ENCODE results near the gene NDUFA11.
"Not testable (repeated sequence)": the region's sequence is repeated elsewhere in the genome, so short reads cannot be mapped to it uniquely, and the experiment has no call there.

The NDUFA11 gene

DNA sequence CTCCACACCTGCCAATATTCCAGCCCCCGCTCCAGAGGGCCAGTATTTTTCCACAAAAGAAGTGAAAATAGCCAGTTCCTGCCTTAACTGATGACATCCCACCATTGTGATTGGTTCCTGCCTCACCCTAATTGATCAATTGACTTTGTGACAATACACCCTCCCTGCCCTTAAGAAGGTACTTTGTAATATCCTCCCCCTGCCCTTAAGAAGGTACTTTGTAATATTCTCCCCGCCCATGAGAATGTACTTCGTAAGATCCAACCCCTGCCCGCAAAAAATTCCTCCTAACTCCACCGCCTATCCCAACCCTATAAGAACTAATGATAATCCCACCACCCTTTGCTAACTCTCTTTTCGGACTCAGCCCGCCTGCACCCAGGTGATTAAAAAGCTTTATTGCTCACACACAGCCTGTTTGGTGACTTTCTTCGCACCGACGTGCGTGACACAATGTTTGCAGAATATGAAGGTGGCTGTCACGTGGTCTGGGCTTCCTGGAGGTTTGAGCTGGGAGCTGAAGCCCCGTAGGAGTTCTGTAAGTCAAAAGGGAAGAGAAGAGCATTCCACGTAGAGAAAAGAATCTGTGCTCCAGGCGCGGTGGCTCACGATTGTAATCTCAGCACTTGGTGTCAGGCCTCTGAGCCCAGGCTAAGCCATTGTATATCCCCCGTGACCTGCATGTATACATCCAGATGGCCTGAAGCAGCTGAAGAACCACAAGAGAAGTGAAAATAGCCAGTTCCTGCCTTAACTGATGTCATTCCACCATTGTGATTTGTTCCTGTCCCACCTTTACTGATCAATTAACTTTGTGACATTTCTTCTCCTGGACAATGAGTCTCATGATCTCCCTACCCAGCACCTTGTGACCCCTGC, 46.1 kb downstream of the NDUFA11 start:
- DNase-seq (ENCODE audit: low read depth, low spot score): no peak

DNA sequence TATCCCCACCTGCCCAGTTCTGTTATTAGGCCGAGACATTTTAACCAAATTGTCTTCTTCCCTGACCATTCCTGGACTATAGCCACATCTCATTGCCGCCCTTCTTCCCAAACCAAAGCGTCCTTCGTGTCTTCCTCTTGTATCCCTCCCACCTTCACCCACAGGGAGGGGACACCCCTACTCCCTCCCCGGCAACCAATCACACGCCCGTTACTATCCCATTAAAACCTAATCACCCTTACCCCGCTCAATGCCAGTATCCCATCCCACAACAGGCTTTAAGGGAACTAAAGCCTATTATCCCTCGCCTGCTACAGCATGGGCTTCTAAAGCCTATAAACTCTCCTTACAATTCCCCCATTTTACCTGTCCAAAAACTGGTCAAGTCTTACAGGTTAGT, 48.4 kb downstream of the NDUFA11 start:
- not testable (repeated sequence) for DNase-seq (ENCODE audit: low read depth, low spot score)

- not testable (repeated sequence) for DNase-seq (ENCODE audit: low read depth, low spot score)
These were observed 49.5 kb downstream of the NDUFA11 start for GRCh38 chr19:5854121-5854520.

DNA sequence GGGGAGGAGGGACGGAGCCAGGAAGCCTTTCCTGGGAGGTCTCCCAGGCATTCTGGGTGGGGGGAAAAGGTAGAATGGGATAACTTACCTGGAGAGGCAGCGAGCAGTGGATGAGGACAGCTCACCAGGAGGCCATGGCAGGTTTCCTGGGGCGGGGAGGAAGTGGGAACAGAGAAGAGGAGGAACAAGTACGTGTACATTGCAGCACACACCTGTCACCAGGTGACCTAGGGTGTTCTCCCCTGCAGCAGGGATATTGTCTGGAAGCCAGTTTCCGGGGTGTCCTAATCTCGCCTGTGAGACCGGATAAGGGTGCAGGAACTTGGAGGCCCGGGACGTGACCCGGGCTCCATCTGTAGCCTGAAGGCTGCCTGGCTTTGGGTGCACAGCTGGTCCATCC, 52.3 kb downstream of the NDUFA11 start, which contains the start of gene FUT3:
Gene FUT3 (minus strand): TSS at position 148 of the 400 bp plus-strand sequence.
- DNase-seq (ENCODE audit: low read depth, low spot score): no peak

DNA sequence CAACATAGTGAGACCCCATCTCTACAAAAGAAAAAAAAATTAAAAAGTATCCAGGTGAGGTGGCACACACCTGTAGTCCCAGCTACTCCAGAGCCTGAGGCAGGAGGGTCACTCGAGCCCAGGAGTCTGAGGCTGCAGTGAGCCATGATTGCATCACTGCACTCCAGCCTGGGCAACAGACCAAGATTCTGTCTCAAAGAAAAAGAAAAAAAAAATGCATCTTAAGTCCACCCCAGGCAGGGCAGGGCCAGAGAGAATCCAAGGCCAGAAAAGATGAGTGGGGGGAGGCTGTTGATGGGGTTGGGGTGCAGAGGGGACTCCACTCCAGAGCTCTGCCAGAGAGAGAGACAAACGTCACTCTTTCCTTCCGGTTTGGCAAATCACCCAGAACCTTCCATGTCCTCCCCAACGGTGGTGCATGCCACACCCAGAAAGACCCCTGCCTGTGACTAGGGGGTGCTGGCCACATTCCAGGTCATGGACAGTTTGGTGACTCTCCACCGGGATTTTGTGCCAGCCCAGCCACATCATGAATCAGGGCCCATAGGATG, 52.8 kb downstream of the NDUFA11 start:
- no peak for DNase-seq (ENCODE audit: low read depth, low spot score)

DNA sequence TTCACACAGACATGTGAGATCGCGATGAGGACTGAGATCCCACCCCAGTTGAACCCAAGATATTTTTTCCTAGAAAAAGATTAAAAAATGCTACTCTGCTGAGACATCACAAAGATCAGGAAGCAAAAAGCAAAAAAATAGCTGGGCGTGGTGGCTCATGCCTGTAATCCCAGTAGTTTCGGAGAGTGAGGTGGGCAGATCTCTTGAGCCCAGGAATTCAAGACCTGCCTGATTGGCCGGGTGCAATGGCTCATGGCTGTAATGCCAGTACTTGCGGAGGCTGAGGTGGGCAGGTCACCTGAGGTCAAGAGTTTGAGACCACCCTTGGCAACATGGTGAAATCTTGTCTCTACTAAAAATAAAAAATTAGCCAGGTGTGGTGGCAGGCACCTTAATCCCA, 53.4 kb downstream of the NDUFA11 start:
- DNase-seq (ENCODE audit: low read depth, low spot score): no peak

GRCh38 chr19:5848621-5849020, 55.0 kb downstream of the NDUFA11 start:
- DNase-seq (ENCODE audit: low read depth, low spot score): not testable (repeated sequence)

DNA sequence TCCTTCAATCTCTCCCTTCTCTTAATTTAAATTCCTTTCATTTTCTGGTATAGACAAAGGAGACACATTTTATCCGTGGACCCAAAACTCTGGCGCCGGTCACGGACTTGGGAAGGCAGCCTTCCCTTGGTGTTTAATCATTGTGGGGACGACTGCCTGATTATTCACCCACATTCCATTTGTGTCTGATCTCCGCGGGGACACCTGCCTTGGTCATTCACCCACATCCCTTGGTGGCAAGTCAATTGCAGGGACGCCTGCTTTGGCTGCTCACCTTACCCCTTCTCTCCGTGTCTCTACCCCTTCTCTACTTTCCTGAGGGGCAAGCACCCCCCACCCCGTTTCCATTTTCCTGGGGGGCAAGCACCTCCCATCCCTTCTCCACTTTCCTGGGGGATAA, 55.7 kb downstream of the NDUFA11 start:
- not testable (repeated sequence) for DNase-seq (ENCODE audit: low read depth, low spot score)

All from activated CD4-positive, CD25-positive, alpha-beta regulatory T cell treated with anti-CD3 and anti-CD28 coated beads, Interleukin-2, amount 50 U/mL, for 16 hours (primary cell).